ENCODE results near the gene ALDH5A1.

- TF ChIP-seq, protein P1, sequence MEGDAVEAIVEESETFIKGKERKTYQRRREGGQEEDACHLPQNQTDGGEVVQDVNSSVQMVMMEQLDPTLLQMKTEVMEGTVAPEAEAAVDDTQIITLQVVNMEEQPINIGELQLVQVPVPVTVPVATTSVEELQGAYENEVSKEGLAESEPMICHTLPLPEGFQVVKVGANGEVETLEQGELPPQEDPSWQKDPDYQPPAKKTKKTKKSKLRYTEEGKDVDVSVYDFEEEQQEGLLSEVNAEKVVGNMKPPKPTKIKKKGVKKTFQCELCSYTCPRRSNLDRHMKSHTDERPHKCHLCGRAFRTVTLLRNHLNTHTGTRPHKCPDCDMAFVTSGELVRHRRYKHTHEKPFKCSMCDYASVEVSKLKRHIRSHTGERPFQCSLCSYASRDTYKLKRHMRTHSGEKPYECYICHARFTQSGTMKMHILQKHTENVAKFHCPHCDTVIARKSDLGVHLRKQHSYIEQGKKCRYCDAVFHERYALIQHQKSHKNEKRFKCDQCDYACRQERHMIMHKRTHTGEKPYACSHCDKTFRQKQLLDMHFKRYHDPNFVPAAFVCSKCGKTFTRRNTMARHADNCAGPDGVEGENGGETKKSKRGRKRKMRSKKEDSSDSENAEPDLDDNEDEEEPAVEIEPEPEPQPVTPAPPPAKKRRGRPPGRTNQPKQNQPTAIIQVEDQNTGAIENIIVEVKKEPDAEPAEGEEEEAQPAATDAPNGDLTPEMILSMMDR (IDR thresholded peaks at IDR 0.05; ENCODE audit: insufficient read depth, low read length, poor library complexity, severe bottlenecking): no peak
- no peak for TF ChIP-seq EZH2phosphoT487 (conservative IDR thresholded peaks at IDR 0.05; ENCODE audit: low read length)
Observed at GRCh38 chr6:24501914-24502313, 7.1 kb downstream of the ALDH5A1 start.
